Panc1 (cell line): ENCODE measurements around the gene PLEKHG1. TPM values are rescaled to one million over a fixed set of nuclear protein-coding genes. Genes with fewer than 3 reads are reported as not detected.

Source experiments
- ATAC-seq: fragments of 200-7000 bp; cut with Tn5 transposase; 2 replicates; pipeline ENCODE4 v1.9.1; 2020; ENCODE audit warnings: mild to moderate bottlenecking, moderate library complexity
- BruUV-seq: library from RNA; stranded (reverse); fragments of 400-500 nt; replicated peaks from 2 replicates; lab custom pipeline; 2021; lab: Mats Ljungman, UMichigan
- CTCF ChIA-PET: fragments of 300-600 bp; sonication (Branson Sonifier 250); formaldehyde crosslinking; loops from one replicate; lab custom pipeline; 2022; ENCODE audit warnings: antibody characterized with exemption; lab: Charles Lee
- POLR2A ChIA-PET: fragments of 300-600 bp; sonication (Branson Sonifier 250); formaldehyde crosslinking; loops from one replicate; lab custom pipeline; 2022; ENCODE audit warnings: antibody characterized with exemption; lab: Charles Lee
- DNase-seq: peaks from one replicate; pipeline ENCODE4 v3.0.0-alpha.2; 2010; ENCODE audit warnings: low read depth, low spot score
- H3K27ac ChIP-seq: 2 replicates; pipeline ENCODE4 v1.5.1; 2011; ENCODE audit warnings: mild to moderate bottlenecking, low read length, inconsistent platforms
- H3K27me3 ChIP-seq: fragments of 200-500 bp; sonication (Bioruptor generic); 2 replicates; pipeline ENCODE4 v1.6.0; 2014; ENCODE audit warnings: low read length, inconsistent platforms; ENCODE audit not compliant: control insufficient read depth, insufficient read depth
- H3K36me3 ChIP-seq: fragments of 200-500 bp; sonication (Bioruptor generic); 2 replicates; pipeline ENCODE4 v1.5.1; 2014; ENCODE audit warnings: inconsistent platforms, mild to moderate bottlenecking, low read length, moderate library complexity; ENCODE audit not compliant: control insufficient read depth, insufficient read depth
- H3K4me1 ChIP-seq: 2 replicates; pipeline ENCODE4 v1.5.1; 2011; ENCODE audit warnings: inconsistent platforms, mild to moderate bottlenecking, low read length, moderate library complexity; ENCODE audit not compliant: control insufficient read depth, insufficient read depth
- H3K4me3 ChIP-seq, 2 experiments: 2 replicates each; pipeline ENCODE4 v1.5.1; 2011 to 2012; ENCODE audit warnings: low read depth in 2 of 2, low read length in 2 of 2, mild to moderate bottlenecking in 2 of 2, inconsistent platforms in 1 of 2, moderate library complexity in 1 of 2
- H3K9me3 ChIP-seq: fragments of 200-500 bp; sonication (Bioruptor generic); 2 replicates; pipeline ENCODE4 v1.5.1; 2014; ENCODE audit warnings: low read depth, mild to moderate bottlenecking, inconsistent platforms, low read length, moderate library complexity; ENCODE audit not compliant: control insufficient read depth, insufficient read depth
- POLR2AphosphoS5 ChIP-seq: IDR thresholded peaks from 2 replicates; pipeline ENCODE4 v1.6.1; 2012; ENCODE audit warnings: mild to moderate bottlenecking, low read depth, low read length, moderate library complexity
- REST ChIP-seq, 2 experiments: IDR thresholded peaks; 2 replicates each; pipeline ENCODE4 v1.6.1; 2011 to 2012; ENCODE audit warnings: low read depth in 2 of 2, control low read depth in 1 of 2, low read length in 1 of 2, mild to moderate bottlenecking in 1 of 2, moderate library complexity in 1 of 2; ENCODE audit not compliant: insufficient read depth in 1 of 2
- SIN3A ChIP-seq: IDR thresholded peaks from 2 replicates; pipeline ENCODE4 v1.6.1; 2012; ENCODE audit warnings: low read depth, mild to moderate bottlenecking, low read length, moderate library complexity, borderline replicate concordance; ENCODE audit not compliant: insufficient read depth
- TCF7L2 ChIP-seq: IDR thresholded peaks from 2 replicates; pipeline ENCODE4 v1.6.1; 2011; ENCODE audit warnings: mild to moderate bottlenecking, low read depth, low read length, inconsistent platforms
- in situ Hi-C: cut with HindIII; loops from 2 replicates; pipeline ENCODE4 v1.10.0; 2016; ENCODE audit warnings: low sequenced_read_pairs, low pct_unique_long_range_greater_than_20kb
- intact Hi-C: fragments of 100-400 bp; cut with micrococcal nuclease; formaldehyde crosslinking; loops from one replicate; pipeline ENCODE4 v1.10.0; 2022; ENCODE audit not compliant: unreplicated experiment
- total RNA-seq: library from RNA; stranded (reverse); gene quantifications from one replicate; pipeline ENCODE4 v1.2.1, GENCODE V29; 2021; ENCODE audit not compliant: unreplicated experiment
- TF ChIP-seq, protein P1 (sequence below): fragments of 450-650 bp; IDR thresholded peaks from 2 replicates; pipeline ENCODE4 v1.5.1; 2017; ENCODE audit warnings: mild to moderate bottlenecking

The PLEKHG1 gene
- total RNA-seq, 1 experiment from 2014 or later, result 4.0 TPM

DNA sequence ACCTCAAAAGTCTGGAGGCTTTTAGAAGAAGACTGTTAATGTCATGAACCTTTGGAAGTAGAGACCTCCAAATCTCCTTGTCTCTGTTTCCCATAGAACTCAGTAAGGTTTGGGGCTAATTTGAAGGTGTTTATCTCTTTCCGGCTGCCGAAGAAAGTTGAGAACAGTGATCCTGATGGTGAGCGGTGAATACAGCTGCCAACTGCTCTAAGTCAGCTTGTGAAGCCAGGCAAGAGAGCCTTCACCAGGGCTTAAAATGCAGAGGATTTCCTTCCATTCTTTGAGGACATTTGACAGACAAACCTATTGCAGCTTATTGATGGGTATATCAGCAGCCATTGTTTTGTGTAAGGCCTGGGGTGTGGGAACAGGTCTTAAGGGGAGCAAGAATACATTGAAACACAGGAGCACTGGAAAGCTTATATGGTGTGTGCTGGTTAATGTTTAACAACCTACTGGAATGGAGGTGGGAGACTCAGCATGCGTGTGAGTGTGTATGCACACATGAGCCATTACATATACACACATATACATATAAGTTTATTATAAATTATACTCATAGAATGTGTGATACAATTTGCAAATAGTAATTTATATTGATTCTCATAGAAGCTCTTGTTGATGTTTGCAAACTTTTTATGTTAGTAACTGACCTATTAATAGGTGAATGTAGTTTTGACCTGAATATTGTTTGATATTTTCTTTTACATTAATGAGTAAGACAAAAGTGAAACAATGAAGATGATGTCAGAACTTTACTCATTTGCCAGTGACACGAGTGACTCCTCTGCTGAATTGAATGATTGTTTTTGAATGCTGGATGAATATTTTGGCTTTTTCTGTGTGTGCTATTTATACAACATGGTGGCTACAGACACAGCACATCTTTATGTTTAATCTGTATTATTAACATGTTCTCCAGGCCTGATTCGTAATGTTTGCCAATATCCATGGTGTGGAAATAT is 18.1 kb downstream of the PLEKHG1 start:
- no peak for TF ChIP-seq SIN3A

DNA sequence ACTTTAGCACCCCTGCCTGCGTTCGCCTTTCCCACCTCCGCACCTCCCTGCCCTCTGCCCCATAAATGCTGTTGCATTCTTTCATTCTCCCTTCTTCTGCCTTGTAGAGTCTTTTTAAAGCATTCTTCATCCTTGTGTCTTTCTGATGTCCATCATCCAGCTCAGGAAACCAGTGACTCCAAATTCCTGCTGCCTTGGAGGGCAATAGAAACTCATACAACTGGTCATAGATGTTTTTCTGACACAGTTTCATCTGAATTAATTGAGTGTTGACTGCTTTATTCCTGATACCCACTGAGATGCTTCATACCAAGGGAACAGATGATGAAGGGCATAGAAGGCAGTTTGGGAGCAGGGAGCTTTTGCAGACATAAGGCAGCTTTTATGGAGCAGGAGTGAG is 19.6 kb downstream of the PLEKHG1 start:
- no peak overlapping the region for H3K27ac ChIP-seq
- intact Hi-C loops, result no loop called here
- no peaks in the 10 kb centered on the region for H3K9me3 ChIP-seq
- no peak for DNase-seq
- BruUV-seq, result no TSS peak
- no peaks in the 10 kb centered on the region for H3K36me3 ChIP-seq
- ChIA-PET CTCF (no interaction called here), POLR2A (no interaction called here)
- H3K4me3 ChIP-seq, result no peak overlapping the region
- no peaks in the 10 kb centered on the region for H3K27me3 ChIP-seq
- TF ChIP-seq REST (IDR thresholded peaks at IDR 0.05; ENCODE audit: insufficient read depth in 1 of 2, low read depth in 2 of 2, low read length in 1 of 2) (no peak), POLR2AphosphoS5 (no peak), SIN3A (no peak), TCF7L2 (no peak)
- TF ChIP-seq, protein P1, sequence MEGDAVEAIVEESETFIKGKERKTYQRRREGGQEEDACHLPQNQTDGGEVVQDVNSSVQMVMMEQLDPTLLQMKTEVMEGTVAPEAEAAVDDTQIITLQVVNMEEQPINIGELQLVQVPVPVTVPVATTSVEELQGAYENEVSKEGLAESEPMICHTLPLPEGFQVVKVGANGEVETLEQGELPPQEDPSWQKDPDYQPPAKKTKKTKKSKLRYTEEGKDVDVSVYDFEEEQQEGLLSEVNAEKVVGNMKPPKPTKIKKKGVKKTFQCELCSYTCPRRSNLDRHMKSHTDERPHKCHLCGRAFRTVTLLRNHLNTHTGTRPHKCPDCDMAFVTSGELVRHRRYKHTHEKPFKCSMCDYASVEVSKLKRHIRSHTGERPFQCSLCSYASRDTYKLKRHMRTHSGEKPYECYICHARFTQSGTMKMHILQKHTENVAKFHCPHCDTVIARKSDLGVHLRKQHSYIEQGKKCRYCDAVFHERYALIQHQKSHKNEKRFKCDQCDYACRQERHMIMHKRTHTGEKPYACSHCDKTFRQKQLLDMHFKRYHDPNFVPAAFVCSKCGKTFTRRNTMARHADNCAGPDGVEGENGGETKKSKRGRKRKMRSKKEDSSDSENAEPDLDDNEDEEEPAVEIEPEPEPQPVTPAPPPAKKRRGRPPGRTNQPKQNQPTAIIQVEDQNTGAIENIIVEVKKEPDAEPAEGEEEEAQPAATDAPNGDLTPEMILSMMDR, result no peak
- in situ Hi-C loops, result no loop called here
- H3K4me1 ChIP-seq, result no peaks in the 10 kb centered on the region; the same call in 1 of the 2 replicates
- no peak for ATAC-seq

More for the DNA sequence above, 18.1 kb downstream of the PLEKHG1 start:
- ChIA-PET POLR2A (interaction anchor here (0.5 kb wide), 1 partner anchor 634 kb away, joined by 3 read pairs; no protein-coding TSS in a partner anchor), CTCF (interaction anchor here (0.5 kb wide), 1 partner anchor 102 kb away, joined by 3 read pairs; no protein-coding TSS in a partner anchor)
- Histone ChIP-seq H3K4me1 (no peaks in the 10 kb centered on the region; the same call in 1 of the 2 replicates), H3K36me3 (no peaks in the 10 kb centered on the region), H3K4me3 (no peak overlapping the region), H3K27ac (no peak overlapping the region), H3K9me3 (no peaks in the 10 kb centered on the region), H3K27me3 (no peaks in the 10 kb centered on the region)
- ATAC-seq (no peak), DNase-seq (no peak)
- intact Hi-C loops (no loop called here), in situ Hi-C loops (no loop called here)
- BruUV-seq, result no TSS peak
